Neural cell (in vitro differentiated cells): ENCODE measurements around the gene SCUBE2.

ENCODE experiments used
- EP300 ChIP-seq: fragments of 450-650 bp; conservative IDR thresholded peaks from 2 replicates; pipeline ENCODE4 v1.6.1; 2014; ENCODE audit warnings: antibody characterized with exemption, mild to moderate bottlenecking, moderate library complexity; ENCODE audit not compliant: poor library complexity, severe bottlenecking
- TF ChIP-seq, protein P1 (sequence below): fragments of 450-650 bp; IDR thresholded peaks from 2 replicates; pipeline ENCODE4 v1.5.1; 2014; ENCODE audit warnings: antibody characterized with exemption, mild to moderate bottlenecking, moderate library complexity; ENCODE audit not compliant: poor library complexity, severe bottlenecking

DNA sequence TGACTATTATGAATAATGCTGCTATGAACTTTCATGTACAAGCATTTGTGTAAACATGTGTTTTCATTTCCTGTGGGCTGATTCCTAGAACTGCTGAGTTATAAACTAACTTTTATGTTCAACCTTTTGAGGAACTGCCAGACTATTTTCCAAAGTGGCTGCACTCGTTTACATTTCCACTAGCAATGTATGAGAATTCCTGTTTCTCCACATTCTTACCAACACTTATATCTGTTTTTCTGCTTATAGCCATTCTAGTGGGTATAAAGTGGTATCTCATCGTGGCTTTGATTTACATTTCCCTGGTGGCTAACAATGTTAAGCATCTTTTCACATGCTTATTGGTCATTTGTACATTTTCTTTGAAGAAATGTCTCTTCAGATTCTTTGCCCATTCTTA lies 35.2 kb upstream of the SCUBE2 start:
- TF ChIP-seq, protein P1, sequence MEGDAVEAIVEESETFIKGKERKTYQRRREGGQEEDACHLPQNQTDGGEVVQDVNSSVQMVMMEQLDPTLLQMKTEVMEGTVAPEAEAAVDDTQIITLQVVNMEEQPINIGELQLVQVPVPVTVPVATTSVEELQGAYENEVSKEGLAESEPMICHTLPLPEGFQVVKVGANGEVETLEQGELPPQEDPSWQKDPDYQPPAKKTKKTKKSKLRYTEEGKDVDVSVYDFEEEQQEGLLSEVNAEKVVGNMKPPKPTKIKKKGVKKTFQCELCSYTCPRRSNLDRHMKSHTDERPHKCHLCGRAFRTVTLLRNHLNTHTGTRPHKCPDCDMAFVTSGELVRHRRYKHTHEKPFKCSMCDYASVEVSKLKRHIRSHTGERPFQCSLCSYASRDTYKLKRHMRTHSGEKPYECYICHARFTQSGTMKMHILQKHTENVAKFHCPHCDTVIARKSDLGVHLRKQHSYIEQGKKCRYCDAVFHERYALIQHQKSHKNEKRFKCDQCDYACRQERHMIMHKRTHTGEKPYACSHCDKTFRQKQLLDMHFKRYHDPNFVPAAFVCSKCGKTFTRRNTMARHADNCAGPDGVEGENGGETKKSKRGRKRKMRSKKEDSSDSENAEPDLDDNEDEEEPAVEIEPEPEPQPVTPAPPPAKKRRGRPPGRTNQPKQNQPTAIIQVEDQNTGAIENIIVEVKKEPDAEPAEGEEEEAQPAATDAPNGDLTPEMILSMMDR: no peak
- no peak for TF ChIP-seq EP300
